HL-60/S4 treated with phorbol 12-myristate 13-acetate at 8.2 ng/mL for 4 days and 3 days (cell line): ENCODE results near the gene GMNN.
"Not testable (repeated sequence)": the region's sequence is repeated elsewhere in the genome, so short reads cannot be mapped to it uniquely, and the experiment has no call there.

Experiments used
- in situ Hi-C: fragments of 300-500 bp; cut with MboI; formaldehyde crosslinking; loops from 2 replicates; pipeline ENCODE4 v1.15.0; 2022; ENCODE audit warnings: low sequenced_read_pairs

Gene GMNN

DNA sequence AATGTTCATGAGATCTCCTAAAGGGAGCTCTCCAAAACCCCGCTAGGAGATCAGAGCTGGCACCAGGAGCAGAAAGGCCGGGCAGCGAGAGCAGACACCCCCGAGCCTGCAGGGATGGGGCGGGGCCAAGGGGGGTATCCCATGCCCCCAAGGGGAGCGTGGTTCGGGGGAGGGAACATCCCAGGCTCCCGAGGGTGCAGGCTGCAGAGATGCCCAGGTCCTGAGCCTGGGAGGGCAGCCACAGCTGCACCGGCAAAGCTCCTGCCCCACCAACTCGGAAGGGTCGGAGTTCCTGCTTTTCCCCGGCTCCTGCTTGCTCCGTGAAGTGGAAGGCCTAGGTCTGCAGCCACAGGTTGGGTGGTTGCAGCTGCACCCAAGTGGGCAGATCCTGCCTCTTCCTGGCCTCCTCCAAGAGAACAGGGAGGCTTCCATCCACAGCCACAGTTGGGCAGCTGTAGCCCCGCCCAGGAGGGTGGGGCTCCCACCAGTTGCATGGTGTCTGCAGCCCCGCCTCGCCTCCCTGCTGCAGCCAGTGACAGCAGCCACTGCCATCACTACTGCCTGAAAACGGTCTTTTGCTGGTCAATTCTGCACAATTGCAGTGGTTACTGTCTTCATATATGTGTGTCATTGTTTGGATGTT lies 13.4 kb upstream of the GMNN start:
- in situ Hi-C loops, result no loop called here

DNA sequence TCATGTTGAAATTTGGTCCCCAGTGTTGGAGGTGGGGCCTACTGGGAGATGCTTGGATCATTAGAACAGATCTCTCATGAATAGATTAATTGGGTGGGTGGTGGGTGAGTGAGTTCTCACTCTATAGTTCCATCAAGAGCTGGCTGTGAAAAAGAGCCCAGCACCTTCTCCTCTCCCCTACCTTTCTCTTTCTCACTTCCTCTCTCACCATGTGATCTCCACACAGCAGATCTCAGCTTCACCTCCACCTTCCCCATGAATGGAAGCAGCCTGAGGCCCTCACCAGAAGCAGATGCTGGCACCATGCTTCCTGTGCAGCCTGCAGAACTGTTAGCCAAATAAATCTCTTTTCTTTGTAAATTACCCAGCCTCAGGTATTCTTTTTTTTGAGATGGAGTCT lies 12.9 kb upstream of the GMNN start:
- in situ Hi-C loops, result no loop called here

DNA sequence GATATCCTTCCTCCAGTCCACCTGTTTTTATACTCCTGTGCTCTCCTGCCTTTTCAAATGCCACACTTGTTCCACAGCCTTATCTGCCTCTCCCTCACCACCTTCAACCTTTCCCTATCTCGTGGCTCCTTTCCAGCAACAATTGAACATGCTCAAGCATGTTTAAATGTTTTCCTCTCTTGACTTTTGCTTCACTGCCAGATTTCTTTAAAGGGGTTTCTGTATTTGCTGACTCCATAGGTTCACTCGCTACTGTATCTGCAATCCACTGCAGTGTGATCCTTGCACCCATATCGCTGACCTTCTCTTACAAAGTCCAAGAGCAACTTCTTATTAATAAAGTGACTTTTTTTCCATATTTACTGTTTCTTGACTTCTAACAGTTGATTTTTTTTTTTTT lies 11.2 kb upstream of the GMNN start:
- in situ Hi-C loops, result no loop called here

DNA sequence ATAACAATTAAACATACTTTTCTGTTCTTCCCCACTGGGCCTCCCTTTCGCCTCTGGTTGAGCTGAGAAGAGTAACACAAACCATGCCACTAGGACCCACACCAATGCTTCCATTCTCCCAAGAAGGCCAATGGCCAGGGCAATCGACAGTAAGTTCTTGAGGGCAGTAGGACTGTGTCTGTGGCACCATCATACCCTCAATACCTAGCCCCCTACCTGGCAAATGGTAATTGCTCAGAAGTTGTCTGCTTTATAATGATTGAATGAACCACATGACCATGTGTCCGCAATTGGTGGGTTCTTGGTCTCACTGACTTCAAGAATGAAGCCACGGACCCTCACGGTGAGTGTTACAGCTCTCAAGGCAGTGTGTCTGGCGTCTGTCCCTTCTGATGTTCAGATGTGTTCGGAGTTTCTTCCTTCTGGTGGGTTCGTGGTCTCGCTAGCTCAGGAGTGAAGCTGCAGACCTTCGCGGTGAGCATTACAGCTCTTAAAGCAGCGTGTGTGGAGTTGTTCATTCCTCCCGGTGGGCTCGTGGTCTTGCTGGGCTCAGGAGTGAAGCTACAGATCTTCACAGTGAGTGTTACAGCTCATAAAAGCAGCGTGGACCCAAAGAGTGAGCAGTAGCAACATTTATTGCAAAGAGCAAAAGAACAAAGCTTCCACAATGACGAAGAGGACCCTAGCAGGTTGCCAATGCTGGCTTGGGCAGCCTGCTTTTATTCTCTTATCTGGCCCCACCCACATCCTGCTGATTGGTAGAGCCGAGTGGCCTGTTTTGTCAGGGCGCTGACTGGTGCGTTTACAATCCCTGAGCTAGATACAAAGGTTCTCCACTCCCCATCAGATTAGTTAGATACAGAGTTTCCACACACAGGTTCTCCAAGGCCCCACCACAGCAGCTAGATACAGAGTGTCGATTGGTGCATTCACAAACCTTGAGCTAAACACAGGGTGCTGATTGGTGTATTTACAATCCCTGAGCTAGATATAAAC lies 9.6 kb upstream of the GMNN start:
- in situ Hi-C loops, result not testable (repeated sequence)

DNA sequence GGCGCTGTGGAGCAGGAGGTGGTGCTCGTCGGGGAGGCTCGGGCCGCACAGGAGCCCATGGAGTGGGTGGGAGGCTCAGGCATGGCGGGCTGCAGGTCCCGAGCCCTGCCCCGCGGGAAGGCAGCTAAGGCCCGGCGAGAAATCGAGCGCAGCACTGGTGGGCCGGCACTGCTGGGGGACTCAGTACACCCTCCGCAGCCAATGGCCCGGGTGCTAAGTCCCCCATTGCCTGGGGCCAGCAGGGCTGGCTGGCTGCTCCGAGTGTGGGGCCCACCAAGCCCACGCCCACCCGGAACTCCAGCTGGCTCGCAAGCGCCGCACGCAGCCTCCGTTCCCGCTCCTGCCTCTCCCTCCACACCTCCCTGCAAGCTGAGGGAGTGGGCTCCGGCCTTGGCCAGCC lies 8.8 kb upstream of the GMNN start:
- in situ Hi-C loops, result not testable (repeated sequence)

DNA sequence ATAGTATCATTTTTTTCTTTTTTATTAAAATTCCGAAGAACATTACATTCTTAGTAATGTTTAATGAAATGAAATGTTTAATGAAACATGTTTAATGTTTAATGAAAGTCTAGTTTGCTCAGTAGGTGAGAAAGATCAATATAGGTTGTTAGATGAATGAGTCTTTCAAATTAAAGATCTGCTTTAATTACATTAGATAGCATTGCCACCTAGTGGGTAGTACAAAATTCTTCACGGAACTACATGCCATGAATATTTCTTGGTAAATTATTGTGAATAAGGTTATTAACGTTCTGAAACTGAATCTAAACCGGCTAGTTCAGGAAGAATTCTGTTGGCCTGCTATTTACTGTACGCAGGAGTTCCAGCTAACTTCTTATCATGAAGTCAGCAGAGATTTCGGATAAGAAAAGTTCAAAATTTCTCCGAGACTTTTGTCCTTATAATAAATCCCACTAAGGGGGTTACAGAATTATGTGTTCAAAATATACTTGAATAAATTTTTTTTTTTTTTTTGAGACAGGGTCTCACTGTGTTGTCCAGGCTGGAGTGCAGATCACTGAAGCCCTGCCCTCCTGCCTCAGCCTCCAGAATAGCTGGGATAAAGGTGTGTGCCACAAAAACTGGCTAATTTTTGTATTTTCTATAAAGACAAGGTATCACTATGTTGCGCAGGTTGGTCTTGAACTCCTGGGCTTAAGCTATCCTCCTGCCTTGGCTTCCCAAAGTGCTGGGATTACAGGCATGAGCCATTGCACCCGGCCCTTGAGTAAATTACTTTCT lies 7.9 kb upstream of the GMNN start:
- in situ Hi-C loops, result no loop called here

DNA sequence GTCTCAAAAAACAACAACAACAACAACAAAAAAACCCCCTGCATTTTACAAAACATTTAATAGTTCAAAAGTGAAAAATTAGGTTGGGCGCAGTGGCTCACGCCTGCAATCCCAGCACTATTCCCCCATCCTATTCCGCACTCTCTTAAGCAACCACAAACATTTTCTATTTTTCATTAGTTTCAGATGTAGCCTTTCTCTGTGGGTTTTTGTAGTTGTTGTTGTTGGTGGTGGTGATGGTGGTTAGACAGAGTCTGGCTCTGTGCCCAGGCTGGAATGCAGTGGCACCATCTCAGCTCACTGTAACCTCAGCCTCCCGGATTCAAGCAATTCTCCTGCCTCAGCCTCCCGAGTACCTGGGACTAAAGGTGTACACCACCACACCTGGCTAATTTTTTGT lies 6.4 kb upstream of the GMNN start:
- in situ Hi-C loops, result no loop called here

DNA sequence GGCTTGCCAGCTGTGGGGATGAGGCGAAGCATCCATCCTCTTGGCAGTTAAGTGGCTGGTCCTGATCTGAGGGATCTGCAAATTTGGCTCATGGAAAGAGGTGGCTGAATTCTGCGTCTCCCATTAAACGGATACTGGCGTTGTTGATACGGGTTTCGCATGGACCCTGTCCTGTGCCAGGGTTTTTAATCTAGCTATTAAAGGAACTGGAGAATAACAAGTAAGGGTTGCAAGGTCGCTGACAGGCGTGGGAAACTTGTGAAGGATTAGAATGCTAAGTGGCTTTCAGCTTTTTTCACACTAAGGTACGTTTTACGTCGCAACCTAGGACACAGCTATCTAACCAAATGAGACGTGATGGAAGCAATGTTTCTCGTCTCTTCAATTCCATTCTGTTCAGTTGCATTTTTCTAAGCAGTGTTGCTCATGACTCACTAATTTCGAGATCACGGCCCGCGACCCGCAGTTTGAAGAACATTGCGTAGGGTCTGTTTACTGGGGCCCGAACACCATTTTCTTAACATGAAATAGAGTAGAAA lies 852 bp downstream of the GMNN start:
- in situ Hi-C loops, result no loop called here

DNA sequence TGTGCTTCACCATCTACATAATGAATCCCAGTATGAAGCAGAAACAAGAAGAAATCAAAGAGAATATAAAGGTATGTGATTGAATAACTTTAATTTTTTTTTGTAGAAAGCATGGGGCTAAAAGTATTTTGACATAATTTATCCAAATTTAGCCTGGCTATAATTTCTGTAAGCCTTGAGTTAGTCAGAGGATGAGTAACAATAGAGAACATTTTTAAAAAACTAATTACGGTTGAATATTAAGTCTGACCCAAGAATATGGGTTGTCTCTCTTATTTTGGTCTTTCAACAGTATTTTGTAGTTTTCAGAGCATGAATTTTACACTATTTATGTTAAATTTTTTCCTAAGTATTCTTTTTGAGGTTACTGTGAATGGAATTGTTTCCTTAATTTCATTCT lies 2.5 kb downstream of the GMNN start:
- in situ Hi-C loops, result no loop called here

DNA sequence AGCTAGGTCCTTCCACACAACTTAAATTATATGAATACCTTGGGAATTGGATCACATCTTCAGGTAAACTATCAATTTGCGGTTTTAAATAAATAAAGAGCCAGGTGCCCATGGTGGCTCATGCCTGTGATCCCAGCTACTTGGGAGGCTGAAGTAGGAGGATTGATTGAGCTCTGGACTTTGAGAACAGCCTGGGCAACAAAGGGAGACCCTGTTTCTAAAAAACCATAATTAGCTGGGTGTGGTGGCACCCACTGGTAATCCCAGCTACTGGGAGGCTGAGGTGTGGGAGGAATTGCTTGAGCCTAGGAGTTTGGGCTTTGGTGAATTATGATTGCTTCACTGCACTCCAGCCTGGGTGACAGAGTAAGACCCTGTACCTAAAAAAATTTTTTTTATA lies 3.4 kb downstream of the GMNN start:
- in situ Hi-C loops, result no loop called here

DNA sequence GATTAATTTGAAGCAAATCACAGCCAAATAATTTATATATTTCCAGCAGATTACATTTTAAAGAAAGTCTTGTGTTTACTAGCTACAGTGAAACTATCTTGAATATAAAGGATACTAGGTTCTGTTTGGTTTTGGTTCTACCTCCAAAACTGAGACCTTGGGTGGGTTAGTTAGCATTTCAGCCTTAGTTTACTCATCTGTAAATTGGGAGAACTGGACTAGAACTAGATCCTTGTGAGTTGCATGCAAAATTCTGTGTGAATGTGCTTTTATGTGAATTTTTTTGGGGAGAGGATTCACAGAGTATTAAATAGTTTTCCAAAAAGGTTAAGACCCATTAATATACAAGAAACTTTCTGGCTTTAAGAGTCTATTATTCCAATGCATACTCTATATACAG lies 4.1 kb downstream of the GMNN start:
- in situ Hi-C loops, result no loop called here

DNA sequence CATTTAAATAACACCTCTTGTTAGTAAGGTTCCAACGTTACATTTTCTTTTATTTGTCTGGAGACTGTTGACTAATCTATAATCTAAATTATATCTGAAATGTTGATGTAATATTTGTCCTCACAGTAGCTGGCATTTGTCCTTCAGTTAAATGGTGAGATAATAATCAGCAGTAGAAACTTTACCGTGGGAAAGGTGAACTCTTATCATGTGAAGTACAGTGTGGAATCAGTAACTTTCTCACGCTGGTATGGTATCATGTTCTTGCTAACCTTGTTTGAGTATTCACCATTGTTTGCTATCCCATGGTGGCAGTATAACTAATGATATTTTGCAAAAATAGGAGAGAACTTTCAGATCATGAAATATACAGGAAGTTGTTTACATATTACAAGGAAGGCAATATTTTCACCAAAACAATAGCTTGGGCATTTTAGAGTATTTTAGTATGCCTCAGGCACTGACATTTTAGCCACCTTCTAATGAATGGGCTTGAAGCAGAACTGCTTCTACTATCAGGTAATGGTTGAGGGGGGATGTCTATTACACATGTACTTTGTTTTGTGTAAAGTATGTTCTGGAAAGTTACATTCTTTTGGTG lies 4.8 kb downstream of the GMNN start:
- in situ Hi-C loops, result no loop called here

DNA sequence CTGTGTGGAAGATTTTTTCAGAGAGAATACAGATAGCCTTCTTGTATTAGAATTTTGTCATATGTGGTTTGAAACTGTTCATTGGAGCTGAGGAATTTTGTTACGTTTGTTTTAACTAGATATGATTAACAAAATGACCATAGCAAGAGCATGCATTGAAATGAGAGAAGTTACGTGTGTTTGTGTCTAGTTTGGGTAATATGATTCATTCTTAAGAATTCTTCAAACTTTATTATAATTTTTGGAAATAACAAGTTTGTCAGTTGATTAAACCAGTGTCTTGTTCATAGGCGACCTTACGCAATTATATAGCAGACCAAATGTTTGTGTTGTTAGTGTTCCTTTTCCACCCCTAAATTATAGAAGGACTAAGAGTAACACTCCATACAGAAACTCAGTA lies 5.5 kb downstream of the GMNN start:
- in situ Hi-C loops, result no loop called here

DNA sequence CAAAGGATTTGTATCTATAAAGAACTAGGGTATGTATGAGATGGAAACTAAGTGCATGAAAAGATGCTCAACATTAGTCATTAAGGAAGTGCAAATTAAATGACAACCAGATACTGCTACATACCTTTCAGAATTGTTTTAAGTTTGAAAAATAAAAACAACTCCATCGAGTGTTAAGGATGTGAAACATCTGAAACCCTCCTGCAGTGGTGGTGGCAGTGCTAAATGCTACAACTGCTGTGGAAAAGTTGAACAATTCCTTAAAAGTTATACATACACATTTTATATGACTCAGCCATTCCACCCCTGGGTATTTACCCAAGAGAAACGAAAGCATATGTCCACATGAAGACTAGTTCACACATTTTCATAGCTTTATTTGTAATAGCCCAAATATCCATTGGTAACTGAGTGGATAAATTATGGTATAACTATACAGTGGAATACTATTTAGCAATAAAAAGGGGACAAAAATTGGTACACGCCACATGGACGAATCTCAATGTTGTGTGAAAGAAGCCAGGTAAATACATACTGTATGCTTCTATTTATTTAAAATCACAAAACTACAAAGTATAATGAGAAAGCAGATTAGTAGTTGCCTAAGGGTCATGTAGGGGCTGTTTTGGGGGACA lies 13.4 kb downstream of the GMNN start:
- in situ Hi-C loops, result no loop called here

DNA sequence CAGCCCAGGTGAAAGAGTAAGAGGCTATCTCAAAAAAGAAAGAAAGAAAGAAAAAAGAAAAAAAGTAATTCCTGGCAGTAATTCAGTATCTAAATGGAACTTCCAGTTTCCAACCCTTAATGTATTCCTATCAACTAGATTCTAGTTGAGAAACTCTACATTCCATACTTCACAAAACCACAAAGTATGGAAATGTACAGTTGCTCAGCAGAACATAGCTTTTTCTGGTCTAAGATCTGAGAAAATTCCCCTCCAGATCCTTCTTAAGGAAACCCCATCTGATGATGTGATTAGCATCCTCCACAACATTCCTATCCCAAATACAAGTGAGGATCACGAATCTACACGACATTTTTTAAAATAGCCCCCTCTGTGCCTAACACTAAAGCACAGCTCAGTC lies 20.4 kb downstream of the GMNN start:
- in situ Hi-C loops, result no loop called here

DNA sequence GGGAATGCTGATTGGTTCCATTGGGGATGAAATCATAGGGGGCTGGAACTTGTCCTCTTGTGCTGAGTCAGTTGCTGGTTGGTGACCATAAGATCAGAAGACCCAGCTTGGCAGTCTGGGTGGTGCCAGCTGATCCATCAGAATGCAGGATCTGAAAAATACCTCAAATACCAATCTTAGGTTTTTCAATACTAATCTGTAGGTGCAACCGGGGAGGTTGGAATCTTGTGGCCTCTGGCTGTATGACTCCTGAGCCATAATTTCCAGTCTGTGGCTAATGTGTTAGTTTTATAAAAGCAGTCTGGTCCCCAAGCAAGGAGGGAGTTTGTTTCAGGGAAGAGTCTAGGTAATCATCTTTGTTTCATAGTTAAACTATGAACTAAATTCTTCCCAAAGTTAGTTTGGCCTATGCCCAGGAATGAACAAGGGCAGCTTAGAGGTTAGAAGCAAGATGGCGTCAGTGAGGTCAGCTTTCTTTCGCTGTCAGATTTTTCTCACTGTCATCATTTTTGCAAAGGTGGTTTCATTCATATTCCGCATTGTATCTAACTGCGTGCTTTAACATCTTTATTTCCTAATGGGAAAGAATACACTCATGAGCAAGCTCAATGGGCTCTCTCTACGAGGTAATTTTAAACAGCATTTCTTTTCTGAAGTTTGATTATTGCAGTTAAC lies 22.0 kb downstream of the GMNN start:
- in situ Hi-C loops, result no loop called here

DNA sequence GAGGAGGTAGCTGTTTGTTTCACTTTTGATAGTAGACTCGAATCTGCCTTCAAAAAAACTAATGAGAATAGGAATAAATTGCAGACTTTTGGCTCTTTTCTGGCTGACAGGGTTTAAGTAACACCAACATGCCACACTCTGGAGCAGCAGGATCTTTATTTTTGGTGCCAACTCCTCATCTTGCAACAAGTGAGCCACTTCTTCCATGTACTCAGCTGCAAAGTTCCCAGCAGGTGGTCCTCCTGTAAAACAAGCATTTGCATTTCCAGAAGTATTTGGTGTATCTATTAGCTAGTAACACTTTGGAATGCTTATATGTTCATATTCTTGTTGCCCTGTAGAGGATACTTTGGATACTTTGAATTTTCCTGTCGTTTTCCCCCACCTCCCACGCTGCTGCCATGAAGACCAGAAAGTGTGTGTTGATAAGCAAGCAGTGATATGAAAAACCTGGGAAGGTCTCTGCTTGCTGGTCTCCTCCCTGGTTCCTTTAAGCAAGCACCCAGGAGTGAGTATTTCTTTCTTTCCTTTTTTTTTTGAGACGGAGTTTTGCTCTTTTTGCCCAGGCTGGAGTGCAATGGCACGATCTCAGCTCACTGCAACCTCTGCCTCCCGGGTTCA lies 23.0 kb downstream of the GMNN start:
- in situ Hi-C loops, result no loop called here

DNA sequence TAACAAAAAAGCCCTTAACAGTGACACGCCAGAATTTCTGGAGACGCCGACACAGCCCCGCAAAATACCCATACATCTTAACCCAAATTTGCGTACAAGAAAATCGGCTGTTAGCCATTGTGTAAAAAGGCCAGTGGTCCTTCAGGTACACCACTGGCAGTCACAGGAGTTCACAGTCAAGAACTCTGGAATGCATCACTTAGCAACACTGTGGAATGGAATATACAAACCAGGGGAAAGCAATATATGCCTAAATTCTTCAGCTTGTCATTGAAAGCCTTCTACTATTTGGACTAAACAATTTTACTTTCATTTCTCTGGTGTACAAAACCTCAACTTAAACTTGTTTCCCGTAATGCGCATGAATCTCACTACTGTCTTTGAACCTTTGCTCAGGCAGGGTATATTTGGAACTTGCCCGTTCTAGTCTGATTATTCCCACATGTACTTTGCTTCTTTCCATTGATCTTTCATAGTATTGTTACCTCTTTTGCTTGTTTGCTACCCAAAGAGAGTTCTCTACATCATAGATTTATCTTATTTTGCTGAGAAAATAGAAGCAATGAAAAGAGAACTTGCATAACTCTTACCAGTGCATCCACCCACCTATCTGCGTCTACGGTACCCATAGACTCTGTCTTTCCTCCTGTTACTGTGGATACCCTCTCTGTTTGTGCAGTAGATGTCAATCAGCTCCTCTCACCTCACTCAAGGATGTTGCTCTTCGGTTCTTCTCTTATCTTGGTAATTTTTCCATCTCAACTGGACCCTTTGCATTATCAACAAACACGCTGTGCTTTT lies 24.2 kb downstream of the GMNN start, which contains the start of gene ARMH2:
Gene ARMH2 (minus strand): TSS at position 178 of the 801 bp plus-strand sequence. CDS start 60 bp downstream, at position 118.
- in situ Hi-C loops, result no loop called here

DNA sequence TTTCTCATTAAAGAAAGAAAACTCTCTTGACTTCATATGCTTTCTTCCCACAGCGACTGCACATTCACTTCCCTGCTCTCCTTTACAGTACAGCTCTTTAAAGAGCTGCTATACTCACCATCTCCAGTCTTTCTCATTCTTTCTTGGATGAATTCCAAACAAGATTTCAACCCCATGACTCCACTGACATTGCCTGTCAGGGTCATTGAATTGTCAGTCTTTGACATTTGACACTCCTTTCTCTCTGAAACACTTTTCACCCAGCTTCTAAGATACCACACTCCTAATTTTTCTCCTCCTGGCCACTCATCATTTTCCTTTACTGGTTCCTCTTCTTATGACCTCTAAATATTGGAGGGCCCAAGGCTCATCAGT lies 24.8 kb downstream of the GMNN start:
- in situ Hi-C loops, result no loop called here
